ENCODE data around the gene SLC12A2. TPM values are rescaled to one million over a fixed set of nuclear protein-coding genes. Genes with fewer than 3 reads are reported as not detected.

SLC12A2 gene
- total RNA-seq, 1 donor from 2014 or later, result 14.3 TPM

DNA sequence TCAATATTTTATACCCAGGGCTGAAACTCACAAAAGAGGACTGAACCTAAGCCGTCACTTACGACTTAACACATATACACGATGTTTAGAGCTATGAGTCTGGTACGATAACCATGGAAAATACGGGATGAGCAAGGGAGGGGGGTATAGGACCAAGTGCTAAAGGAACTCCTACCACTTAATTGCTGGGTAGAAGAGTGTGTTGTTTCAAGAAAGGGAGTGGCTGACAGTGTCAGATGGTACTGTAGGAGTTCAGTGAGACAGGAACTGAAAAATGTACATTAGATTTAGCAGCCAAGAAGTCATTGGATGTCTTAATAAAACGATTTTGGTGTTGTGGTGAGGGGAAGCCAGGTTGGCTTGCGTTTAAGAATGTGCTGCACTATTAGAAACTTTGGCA is 21.6 kb downstream of the SLC12A2 start:
- TF ChIP-seq, protein P1, sequence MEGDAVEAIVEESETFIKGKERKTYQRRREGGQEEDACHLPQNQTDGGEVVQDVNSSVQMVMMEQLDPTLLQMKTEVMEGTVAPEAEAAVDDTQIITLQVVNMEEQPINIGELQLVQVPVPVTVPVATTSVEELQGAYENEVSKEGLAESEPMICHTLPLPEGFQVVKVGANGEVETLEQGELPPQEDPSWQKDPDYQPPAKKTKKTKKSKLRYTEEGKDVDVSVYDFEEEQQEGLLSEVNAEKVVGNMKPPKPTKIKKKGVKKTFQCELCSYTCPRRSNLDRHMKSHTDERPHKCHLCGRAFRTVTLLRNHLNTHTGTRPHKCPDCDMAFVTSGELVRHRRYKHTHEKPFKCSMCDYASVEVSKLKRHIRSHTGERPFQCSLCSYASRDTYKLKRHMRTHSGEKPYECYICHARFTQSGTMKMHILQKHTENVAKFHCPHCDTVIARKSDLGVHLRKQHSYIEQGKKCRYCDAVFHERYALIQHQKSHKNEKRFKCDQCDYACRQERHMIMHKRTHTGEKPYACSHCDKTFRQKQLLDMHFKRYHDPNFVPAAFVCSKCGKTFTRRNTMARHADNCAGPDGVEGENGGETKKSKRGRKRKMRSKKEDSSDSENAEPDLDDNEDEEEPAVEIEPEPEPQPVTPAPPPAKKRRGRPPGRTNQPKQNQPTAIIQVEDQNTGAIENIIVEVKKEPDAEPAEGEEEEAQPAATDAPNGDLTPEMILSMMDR (conservative IDR thresholded peaks at IDR 0.05; ENCODE audit: low read depth, low read length), result no peak
- DNase-seq (ENCODE audit: low read depth), result no peak
- H3K4me3 ChIP-seq (ENCODE audit: low read depth, low read length), result no peak overlapping the region

DNA sequence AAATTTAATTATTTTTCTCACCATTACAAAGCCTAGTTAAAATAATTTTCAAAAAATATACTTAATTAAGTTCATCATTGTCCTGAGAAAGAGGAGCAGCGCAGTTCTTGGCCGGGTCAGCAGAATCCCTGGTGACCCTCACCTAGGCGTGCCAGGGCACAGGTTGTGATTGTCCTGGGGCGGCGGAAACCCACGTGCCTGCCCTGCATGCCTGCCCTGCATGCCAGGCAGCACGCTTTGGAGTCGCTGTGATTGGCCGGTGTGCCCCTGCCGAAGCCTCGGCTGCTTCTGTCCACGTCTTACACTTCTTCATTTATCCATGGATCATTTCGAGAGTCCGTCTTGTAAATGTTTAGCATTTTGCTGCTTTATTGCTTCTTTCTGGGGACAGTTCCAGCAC is 25.6 kb downstream of the SLC12A2 start:
- DNase-seq (ENCODE audit: low read depth), result no peak
- H3K4me3 ChIP-seq (ENCODE audit: low read depth, low read length), result no peak overlapping the region
- TF ChIP-seq, protein P1 (conservative IDR thresholded peaks at IDR 0.05; ENCODE audit: low read depth, low read length), result no peak

DNA sequence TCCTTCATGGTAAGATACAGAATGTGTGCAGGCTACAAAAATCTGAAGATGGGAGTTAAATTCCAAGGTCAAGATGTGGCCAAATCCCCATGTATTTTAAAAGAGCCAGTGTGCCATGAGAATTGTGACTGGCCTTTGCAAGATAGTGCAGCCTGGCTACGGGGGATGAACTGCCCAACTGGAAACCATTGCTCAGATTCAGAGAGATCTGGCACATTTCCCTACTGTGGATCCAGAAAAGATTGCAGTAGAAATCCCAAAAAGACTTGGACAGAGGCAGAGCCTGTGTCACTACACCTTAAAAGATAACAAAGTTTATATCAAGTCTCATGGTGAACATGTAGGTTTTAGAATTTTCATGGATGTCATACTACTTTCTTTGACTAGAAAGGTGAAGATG is 26.2 kb downstream of the SLC12A2 start:
- no peak overlapping the region for H3K4me3 ChIP-seq (ENCODE audit: low read depth, low read length)
- TF ChIP-seq, protein P1 (conservative IDR thresholded peaks at IDR 0.05; ENCODE audit: low read depth, low read length), result no peak
- no peak for DNase-seq (ENCODE audit: low read depth)

- TF ChIP-seq, protein P1 (conservative IDR thresholded peaks at IDR 0.05; ENCODE audit: low read depth, low read length), result no peak
- no peak overlapping the region for H3K4me3 ChIP-seq (ENCODE audit: low read depth, low read length)
- peak; percentile 3 for DNase-seq (ENCODE audit: low read depth)
These were observed 28.4 kb downstream of the SLC12A2 start for GRCh38 chr5:128111818-128112448.

- H3K4me3 ChIP-seq (ENCODE audit: low read depth, low read length), result no peak overlapping the region
- no peak for DNase-seq (ENCODE audit: low read depth)
- TF ChIP-seq, protein P1 (conservative IDR thresholded peaks at IDR 0.05; ENCODE audit: low read depth, low read length), result no peak
These were observed 32.9 kb downstream of the SLC12A2 start for GRCh38 chr5:128116445-128116844.

GRCh38 chr5:128118214-128118613 is 34.6 kb downstream of the SLC12A2 start:
- H3K4me3 ChIP-seq (ENCODE audit: low read depth, low read length), result no peak overlapping the region
- TF ChIP-seq, protein P1 (conservative IDR thresholded peaks at IDR 0.05; ENCODE audit: low read depth, low read length), result no peak
- no peak for DNase-seq (ENCODE audit: low read depth)

DNA sequence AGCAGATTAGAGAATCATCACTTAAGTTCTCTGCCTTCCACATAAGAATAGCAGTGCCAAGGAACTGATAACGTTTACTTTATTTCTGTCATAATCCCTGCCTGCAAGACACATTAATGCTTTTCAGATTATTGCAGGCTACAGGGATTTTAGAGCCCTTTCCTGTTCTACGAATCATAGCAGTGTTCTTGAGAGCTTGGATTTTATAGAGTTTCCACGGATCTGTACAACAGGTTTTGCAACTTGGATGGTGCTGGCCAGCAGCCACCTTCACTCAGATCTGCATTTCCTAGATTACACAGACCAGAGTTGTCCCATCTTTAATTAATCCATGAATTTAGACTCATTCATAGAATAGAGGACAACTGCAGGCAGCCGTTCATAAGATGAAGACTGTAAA is 38.1 kb downstream of the SLC12A2 start:
- no peak for DNase-seq (ENCODE audit: low read depth)
- TF ChIP-seq, protein P1 (conservative IDR thresholded peaks at IDR 0.05; ENCODE audit: low read depth, low read length), result no peak
- no peak overlapping the region for H3K4me3 ChIP-seq (ENCODE audit: low read depth, low read length)

Data from epithelial cell of proximal tubule (primary cell).